ENCODE results near the gene NSMCE4A.
"Not testable (repeated sequence)": the region's sequence is repeated elsewhere in the genome, so short reads cannot be mapped to it uniquely, and the experiment has no call there.

The NSMCE4A gene

GRCh38 chr10:122014652-122015248 is 39.7 kb upstream of the NSMCE4A start:
- H3K27me3 ChIP-seq (replicated peaks; ENCODE audit: control insufficient read depth, insufficient read depth, low read length, poor library complexity, severe bottlenecking): no peaks in the 10 kb centered on the region
- H3K9me3 ChIP-seq (ENCODE audit: control insufficient read depth, low read length): no peaks in the 10 kb centered on the region
- H3K36me3 ChIP-seq (ENCODE audit: control insufficient read depth, insufficient read depth, low read length): no peaks in the 10 kb centered on the region
- no peak overlapping the region for H3K27ac ChIP-seq (ENCODE audit: insufficient read depth, low read length, poor library complexity, severe bottlenecking)
- no peak for DNase-seq
- H3K4me3 ChIP-seq (ENCODE audit: insufficient read depth, low read depth, low read length, poor library complexity, severe bottlenecking): no peak overlapping the region
- no peaks in the 10 kb centered on the region for H3K4me1 ChIP-seq (ENCODE audit: control insufficient read depth, insufficient read depth, low read length, poor library complexity, severe bottlenecking)

GRCh38 chr10:122013311-122013780 is 38.3 kb upstream of the NSMCE4A start:
- H3K27me3 ChIP-seq (replicated peaks; ENCODE audit: control insufficient read depth, insufficient read depth, low read length, poor library complexity, severe bottlenecking): no peaks in the 10 kb centered on the region
- H3K36me3 ChIP-seq (ENCODE audit: control insufficient read depth, insufficient read depth, low read length): no peaks in the 10 kb centered on the region
- no peak overlapping the region for H3K27ac ChIP-seq (ENCODE audit: insufficient read depth, low read length, poor library complexity, severe bottlenecking)

GRCh38 chr10:122012731-122013130 is 37.7 kb upstream of the NSMCE4A start:
- H3K9me3 ChIP-seq (ENCODE audit: control insufficient read depth, low read length): no peaks in the 10 kb centered on the region
- no peak overlapping the region for H3K27ac ChIP-seq (ENCODE audit: insufficient read depth, low read length, poor library complexity, severe bottlenecking)
- no peaks in the 10 kb centered on the region for H3K4me1 ChIP-seq (ENCODE audit: control insufficient read depth, insufficient read depth, low read length, poor library complexity, severe bottlenecking)
- DNase-seq: no peak
- H3K36me3 ChIP-seq (ENCODE audit: control insufficient read depth, insufficient read depth, low read length): no peaks in the 10 kb centered on the region
- H3K27me3 ChIP-seq (replicated peaks; ENCODE audit: control insufficient read depth, insufficient read depth, low read length, poor library complexity, severe bottlenecking): no peaks in the 10 kb centered on the region
- no peak overlapping the region for H3K4me3 ChIP-seq (ENCODE audit: insufficient read depth, low read depth, low read length, poor library complexity, severe bottlenecking)

More at GRCh38 chr10:122013311-122013780, 38.3 kb upstream of the NSMCE4A start:
- Histone ChIP-seq H3K9me3 (ENCODE audit: control insufficient read depth, low read length) (no peaks in the 10 kb centered on the region), H3K4me3 (ENCODE audit: insufficient read depth, low read depth, low read length, poor library complexity, severe bottlenecking) (no peak overlapping the region), H3K4me1 (ENCODE audit: control insufficient read depth, insufficient read depth, low read length, poor library complexity, severe bottlenecking) (no peaks in the 10 kb centered on the region)
- no peak for DNase-seq

- Histone ChIP-seq H3K9me3 (ENCODE audit: control insufficient read depth, low read length) (no peaks in the 10 kb centered on the region), H3K36me3 (ENCODE audit: control insufficient read depth, insufficient read depth, low read length) (no peaks in the 10 kb centered on the region), H3K4me1 (ENCODE audit: control insufficient read depth, insufficient read depth, low read length, poor library complexity, severe bottlenecking) (no peaks in the 10 kb centered on the region), H3K4me3 (ENCODE audit: insufficient read depth, low read depth, low read length, poor library complexity, severe bottlenecking) (no peak overlapping the region), H3K27me3 (replicated peaks; ENCODE audit: control insufficient read depth, insufficient read depth, low read length, poor library complexity, severe bottlenecking) (no peaks in the 10 kb centered on the region), H3K27ac (ENCODE audit: insufficient read depth, low read length, poor library complexity, severe bottlenecking) (no peak overlapping the region)
- no peak for DNase-seq
These were observed 35.5 kb upstream of the NSMCE4A start for GRCh38 chr10:122010405-122011050.

GRCh38 chr10:122007415-122007814 is 32.4 kb upstream of the NSMCE4A start:
- H3K27ac ChIP-seq (ENCODE audit: insufficient read depth, low read length, poor library complexity, severe bottlenecking): no peak overlapping the region
- H3K4me3 ChIP-seq (ENCODE audit: insufficient read depth, low read depth, low read length, poor library complexity, severe bottlenecking): no peak overlapping the region
- no peaks in the 10 kb centered on the region for H3K36me3 ChIP-seq (ENCODE audit: control insufficient read depth, insufficient read depth, low read length)
- no peak for DNase-seq
- H3K4me1 ChIP-seq (ENCODE audit: control insufficient read depth, insufficient read depth, low read length, poor library complexity, severe bottlenecking): no peaks in the 10 kb centered on the region
- no peaks in the 10 kb centered on the region for H3K9me3 ChIP-seq (ENCODE audit: control insufficient read depth, low read length)
- H3K27me3 ChIP-seq (replicated peaks; ENCODE audit: control insufficient read depth, insufficient read depth, low read length, poor library complexity, severe bottlenecking): no peaks in the 10 kb centered on the region

GRCh38 chr10:122001698-122002097 is 26.7 kb upstream of the NSMCE4A start:
- H3K27ac ChIP-seq (ENCODE audit: insufficient read depth, low read length, poor library complexity, severe bottlenecking): no peak overlapping the region
- H3K4me3 ChIP-seq (ENCODE audit: insufficient read depth, low read depth, low read length, poor library complexity, severe bottlenecking): no peak overlapping the region
- no peaks in the 10 kb centered on the region for H3K36me3 ChIP-seq (ENCODE audit: control insufficient read depth, insufficient read depth, low read length)
- no peak for DNase-seq
- H3K27me3 ChIP-seq (replicated peaks; ENCODE audit: control insufficient read depth, insufficient read depth, low read length, poor library complexity, severe bottlenecking): no peaks in the 10 kb centered on the region
- H3K4me1 ChIP-seq (ENCODE audit: control insufficient read depth, insufficient read depth, low read length, poor library complexity, severe bottlenecking): no peaks in the 10 kb centered on the region
- no peaks in the 10 kb centered on the region for H3K9me3 ChIP-seq (ENCODE audit: control insufficient read depth, low read length)

- no peak for DNase-seq
These were observed 24.3 kb upstream of the NSMCE4A start for GRCh38 chr10:121999301-121999700.

GRCh38 chr10:121998462-121998861 is 23.4 kb upstream of the NSMCE4A start:
- H3K27me3 ChIP-seq (replicated peaks; ENCODE audit: control insufficient read depth, insufficient read depth, low read length, poor library complexity, severe bottlenecking): no peaks in the 10 kb centered on the region
- DNase-seq: no peak
- no peak overlapping the region for H3K27ac ChIP-seq (ENCODE audit: insufficient read depth, low read length, poor library complexity, severe bottlenecking)
- no peaks in the 10 kb centered on the region for H3K9me3 ChIP-seq (ENCODE audit: control insufficient read depth, low read length)
- no peak overlapping the region for H3K4me3 ChIP-seq (ENCODE audit: insufficient read depth, low read depth, low read length, poor library complexity, severe bottlenecking)
- no peaks in the 10 kb centered on the region for H3K4me1 ChIP-seq (ENCODE audit: control insufficient read depth, insufficient read depth, low read length, poor library complexity, severe bottlenecking)
- H3K36me3 ChIP-seq (ENCODE audit: control insufficient read depth, insufficient read depth, low read length): no peaks in the 10 kb centered on the region

More at GRCh38 chr10:121999301-121999700, 24.3 kb upstream of the NSMCE4A start:
- no peaks in the 10 kb centered on the region for H3K9me3 ChIP-seq (ENCODE audit: control insufficient read depth, low read length)
- H3K27ac ChIP-seq (ENCODE audit: insufficient read depth, low read length, poor library complexity, severe bottlenecking): no peak overlapping the region
- H3K36me3 ChIP-seq (ENCODE audit: control insufficient read depth, insufficient read depth, low read length): no peaks in the 10 kb centered on the region
- no peak overlapping the region for H3K4me3 ChIP-seq (ENCODE audit: insufficient read depth, low read depth, low read length, poor library complexity, severe bottlenecking)
- no peaks in the 10 kb centered on the region for H3K27me3 ChIP-seq (replicated peaks; ENCODE audit: control insufficient read depth, insufficient read depth, low read length, poor library complexity, severe bottlenecking)
- H3K4me1 ChIP-seq (ENCODE audit: control insufficient read depth, insufficient read depth, low read length, poor library complexity, severe bottlenecking): no peaks in the 10 kb centered on the region

GRCh38 chr10:121994429-121994941 is 19.5 kb upstream of the NSMCE4A start:
- H3K4me3 ChIP-seq (ENCODE audit: insufficient read depth, low read depth, low read length, poor library complexity, severe bottlenecking): no peak overlapping the region
- no peaks in the 10 kb centered on the region for H3K4me1 ChIP-seq (ENCODE audit: control insufficient read depth, insufficient read depth, low read length, poor library complexity, severe bottlenecking)
- no peak overlapping the region for H3K27ac ChIP-seq (ENCODE audit: insufficient read depth, low read length, poor library complexity, severe bottlenecking)
- no peaks in the 10 kb centered on the region for H3K9me3 ChIP-seq (ENCODE audit: control insufficient read depth, low read length)
- H3K36me3 ChIP-seq (ENCODE audit: control insufficient read depth, insufficient read depth, low read length): no peaks in the 10 kb centered on the region
- no peaks in the 10 kb centered on the region for H3K27me3 ChIP-seq (replicated peaks; ENCODE audit: control insufficient read depth, insufficient read depth, low read length, poor library complexity, severe bottlenecking)
- no peak for DNase-seq

GRCh38 chr10:121991727-121992126 is 16.7 kb upstream of the NSMCE4A start:
- not testable (repeated sequence) for H3K27me3 ChIP-seq (replicated peaks; ENCODE audit: control insufficient read depth, insufficient read depth, low read length, poor library complexity, severe bottlenecking); DNase-seq; H3K9me3 ChIP-seq (ENCODE audit: control insufficient read depth, low read length); H3K36me3 ChIP-seq (ENCODE audit: control insufficient read depth, insufficient read depth, low read length); H3K4me3 ChIP-seq (ENCODE audit: insufficient read depth, low read depth, low read length, poor library complexity, severe bottlenecking); H3K4me1 ChIP-seq (ENCODE audit: control insufficient read depth, insufficient read depth, low read length, poor library complexity, severe bottlenecking); H3K27ac ChIP-seq (ENCODE audit: insufficient read depth, low read length, poor library complexity, severe bottlenecking)
